ENCODE results near the gene STRN3.
"Not testable (repeated sequence)": the region's sequence is repeated elsewhere in the genome, so short reads cannot be mapped to it uniquely, and the experiment has no call there.

Gene STRN3

DNA sequence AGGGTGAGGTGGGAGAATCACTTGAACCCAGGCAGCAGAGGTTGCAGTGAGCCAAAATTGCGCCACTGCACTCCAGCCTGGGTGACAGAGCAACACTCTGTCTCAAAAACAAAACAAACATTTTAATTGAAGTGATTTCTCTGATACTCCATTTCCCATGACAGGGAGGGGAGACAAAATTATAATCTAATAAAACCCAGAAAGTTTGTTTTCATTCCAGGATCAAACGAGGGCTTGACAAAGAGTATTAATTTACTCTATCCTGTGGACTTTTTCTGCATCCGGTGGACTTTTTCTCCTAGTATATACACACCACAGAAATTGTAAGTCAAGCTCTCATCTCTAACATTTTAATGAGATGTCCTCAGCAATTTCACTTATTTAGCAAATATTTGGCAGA lies 15.2 kb downstream of the STRN3 start:
- TF ChIP-seq ZFP3 (CRISPR knock-in tag; IDR thresholded peaks at IDR 0.05) (no peak), ZNF565 (CRISPR knock-in tag; conservative IDR thresholded peaks at IDR 0.05; ENCODE audit: low read depth) (no peak), TCF4 (CRISPR knock-in tag; IDR thresholded peaks at IDR 0.05; ENCODE audit: borderline replicate concordance) (no peak), BACH2 (CRISPR knock-in tag; IDR thresholded peaks at IDR 0.05; ENCODE audit: borderline replicate concordance) (no peak), ISL1 (CRISPR knock-in tag; IDR thresholded peaks at IDR 0.05) (no peak), RARB (CRISPR knock-in tag; IDR thresholded peaks at IDR 0.05) (no peak)
- TF ChIP-seq, protein P1, sequence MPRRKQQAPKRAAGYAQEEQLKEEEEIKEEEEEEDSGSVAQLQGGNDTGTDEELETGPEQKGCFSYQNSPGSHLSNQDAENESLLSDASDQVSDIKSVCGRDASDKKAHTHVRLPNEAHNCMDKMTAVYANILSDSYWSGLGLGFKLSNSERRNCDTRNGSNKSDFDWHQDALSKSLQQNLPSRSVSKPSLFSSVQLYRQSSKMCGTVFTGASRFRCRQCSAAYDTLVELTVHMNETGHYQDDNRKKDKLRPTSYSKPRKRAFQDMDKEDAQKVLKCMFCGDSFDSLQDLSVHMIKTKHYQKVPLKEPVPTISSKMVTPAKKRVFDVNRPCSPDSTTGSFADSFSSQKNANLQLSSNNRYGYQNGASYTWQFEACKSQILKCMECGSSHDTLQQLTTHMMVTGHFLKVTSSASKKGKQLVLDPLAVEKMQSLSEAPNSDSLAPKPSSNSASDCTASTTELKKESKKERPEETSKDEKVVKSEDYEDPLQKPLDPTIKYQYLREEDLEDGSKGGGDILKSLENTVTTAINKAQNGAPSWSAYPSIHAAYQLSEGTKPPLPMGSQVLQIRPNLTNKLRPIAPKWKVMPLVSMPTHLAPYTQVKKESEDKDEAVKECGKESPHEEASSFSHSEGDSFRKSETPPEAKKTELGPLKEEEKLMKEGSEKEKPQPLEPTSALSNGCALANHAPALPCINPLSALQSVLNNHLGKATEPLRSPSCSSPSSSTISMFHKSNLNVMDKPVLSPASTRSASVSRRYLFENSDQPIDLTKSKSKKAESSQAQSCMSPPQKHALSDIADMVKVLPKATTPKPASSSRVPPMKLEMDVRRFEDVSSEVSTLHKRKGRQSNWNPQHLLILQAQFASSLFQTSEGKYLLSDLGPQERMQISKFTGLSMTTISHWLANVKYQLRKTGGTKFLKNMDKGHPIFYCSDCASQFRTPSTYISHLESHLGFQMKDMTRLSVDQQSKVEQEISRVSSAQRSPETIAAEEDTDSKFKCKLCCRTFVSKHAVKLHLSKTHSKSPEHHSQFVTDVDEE (CRISPR knock-in tag; IDR thresholded peaks at IDR 0.05): no peak
- TF ChIP-seq, protein P2, sequence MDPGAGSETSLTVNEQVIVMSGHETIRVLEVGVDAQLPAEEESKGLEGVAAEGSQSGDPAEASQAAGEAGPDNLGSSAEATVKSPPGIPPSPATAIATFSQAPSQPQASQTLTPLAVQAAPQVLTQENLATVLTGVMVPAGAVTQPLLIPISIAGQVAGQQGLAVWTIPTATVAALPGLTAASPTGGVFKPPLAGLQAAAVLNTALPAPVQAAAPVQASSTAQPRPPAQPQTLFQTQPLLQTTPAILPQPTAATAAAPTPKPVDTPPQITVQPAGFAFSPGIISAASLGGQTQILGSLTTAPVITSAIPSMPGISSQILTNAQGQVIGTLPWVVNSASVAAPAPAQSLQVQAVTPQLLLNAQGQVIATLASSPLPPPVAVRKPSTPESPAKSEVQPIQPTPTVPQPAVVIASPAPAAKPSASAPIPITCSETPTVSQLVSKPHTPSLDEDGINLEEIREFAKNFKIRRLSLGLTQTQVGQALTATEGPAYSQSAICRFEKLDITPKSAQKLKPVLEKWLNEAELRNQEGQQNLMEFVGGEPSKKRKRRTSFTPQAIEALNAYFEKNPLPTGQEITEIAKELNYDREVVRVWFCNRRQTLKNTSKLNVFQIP (CRISPR knock-in tag; IDR thresholded peaks at IDR 0.05; ENCODE audit: borderline replicate concordance, low read depth): no peak
- no peak for ATAC-seq

DNA sequence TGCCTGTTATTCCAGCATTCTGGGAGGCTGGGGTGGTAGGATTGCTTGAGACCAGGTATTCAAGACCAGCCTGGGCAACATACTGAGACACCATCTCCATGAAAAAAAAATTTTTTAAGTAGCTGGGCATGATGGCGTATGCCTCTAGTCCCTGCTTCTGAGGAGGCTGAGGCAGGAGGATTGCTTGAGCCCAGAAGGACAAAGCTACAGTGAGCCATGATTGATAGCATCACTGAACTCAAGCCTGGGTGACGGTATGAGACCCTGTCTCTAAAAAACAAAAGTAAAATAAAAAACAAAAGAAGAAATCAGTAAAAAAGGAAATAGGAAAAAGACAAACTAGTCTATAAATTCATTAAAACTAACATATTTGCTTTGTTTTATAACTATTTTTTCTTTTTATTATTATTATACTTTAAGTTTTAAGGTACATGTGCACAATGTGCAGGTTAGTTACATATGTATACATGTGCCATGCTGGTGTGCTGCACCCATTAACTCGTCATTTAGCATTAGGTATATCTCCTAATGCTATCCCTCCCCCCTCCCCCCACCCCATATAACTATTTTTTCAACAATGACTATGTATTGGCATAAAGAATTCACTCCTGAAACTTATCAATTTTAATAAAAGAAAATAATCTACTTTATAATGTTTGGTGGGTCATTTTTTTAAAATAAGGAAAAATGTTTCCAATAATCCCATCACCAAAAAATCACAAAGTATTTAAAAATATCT lies 16.2 kb downstream of the STRN3 start:
- TF ChIP-seq RARB (CRISPR knock-in tag; IDR thresholded peaks at IDR 0.05) (no peak), TOX (CRISPR knock-in tag; IDR thresholded peaks at IDR 0.05; ENCODE audit: borderline replicate concordance) (no peak), ZNF565 (CRISPR knock-in tag; conservative IDR thresholded peaks at IDR 0.05; ENCODE audit: low read depth) (no peak), ESRRG (CRISPR knock-in tag; IDR thresholded peaks at IDR 0.05) (no peak), GLIS3 (CRISPR knock-in tag; IDR thresholded peaks at IDR 0.05) (no peak)
- TF ChIP-seq, protein P3, sequence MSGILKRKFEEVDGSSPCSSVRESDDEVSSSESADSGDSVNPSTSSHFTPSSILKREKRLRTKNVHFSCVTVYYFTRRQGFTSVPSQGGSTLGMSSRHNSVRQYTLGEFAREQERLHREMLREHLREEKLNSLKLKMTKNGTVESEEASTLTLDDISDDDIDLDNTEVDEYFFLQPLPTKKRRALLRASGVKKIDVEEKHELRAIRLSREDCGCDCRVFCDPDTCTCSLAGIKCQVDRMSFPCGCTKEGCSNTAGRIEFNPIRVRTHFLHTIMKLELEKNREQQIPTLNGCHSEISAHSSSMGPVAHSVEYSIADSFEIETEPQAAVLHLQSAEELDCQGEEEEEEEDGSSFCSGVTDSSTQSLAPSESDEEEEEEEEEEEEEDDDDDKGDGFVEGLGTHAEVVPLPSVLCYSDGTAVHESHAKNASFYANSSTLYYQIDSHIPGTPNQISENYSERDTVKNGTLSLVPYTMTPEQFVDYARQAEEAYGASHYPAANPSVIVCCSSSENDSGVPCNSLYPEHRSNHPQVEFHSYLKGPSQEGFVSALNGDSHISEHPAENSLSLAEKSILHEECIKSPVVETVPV (CRISPR knock-in tag; IDR thresholded peaks at IDR 0.05): no peak
- TF ChIP-seq, protein P4, sequence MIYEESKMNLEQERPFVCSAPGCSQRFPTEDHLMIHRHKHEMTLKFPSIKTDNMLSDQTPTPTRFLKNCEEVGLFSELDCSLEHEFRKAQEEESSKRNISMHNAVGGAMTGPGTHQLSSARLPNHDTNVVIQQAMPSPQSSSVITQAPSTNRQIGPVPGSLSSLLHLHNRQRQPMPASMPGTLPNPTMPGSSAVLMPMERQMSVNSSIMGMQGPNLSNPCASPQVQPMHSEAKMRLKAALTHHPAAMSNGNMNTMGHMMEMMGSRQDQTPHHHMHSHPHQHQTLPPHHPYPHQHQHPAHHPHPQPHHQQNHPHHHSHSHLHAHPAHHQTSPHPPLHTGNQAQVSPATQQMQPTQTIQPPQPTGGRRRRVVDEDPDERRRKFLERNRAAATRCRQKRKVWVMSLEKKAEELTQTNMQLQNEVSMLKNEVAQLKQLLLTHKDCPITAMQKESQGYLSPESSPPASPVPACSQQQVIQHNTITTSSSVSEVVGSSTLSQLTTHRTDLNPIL (CRISPR knock-in tag; IDR thresholded peaks at IDR 0.05; ENCODE audit: low read depth): no peak
- ATAC-seq: no peak

DNA sequence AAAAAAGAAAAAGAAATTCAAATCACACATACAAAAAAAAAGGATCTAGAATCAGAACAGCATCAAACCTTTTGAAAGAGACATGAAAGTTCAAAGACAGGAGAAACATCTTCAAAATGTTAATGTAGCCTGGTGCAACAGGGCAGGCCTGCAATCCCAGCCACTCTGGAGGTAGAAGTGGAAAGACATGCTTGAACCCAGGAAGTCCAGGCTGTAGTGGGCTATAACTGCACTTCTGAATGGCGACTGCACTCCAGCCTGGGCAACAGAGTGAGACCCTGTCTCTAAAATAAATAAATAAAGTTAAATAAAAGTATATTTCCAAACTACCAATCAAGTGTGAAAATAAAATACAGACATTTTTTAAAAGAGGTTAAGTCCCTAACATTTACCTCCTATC lies 19.5 kb downstream of the STRN3 start:
- TF ChIP-seq TCF4 (CRISPR knock-in tag; IDR thresholded peaks at IDR 0.05; ENCODE audit: borderline replicate concordance): no peak
- TF ChIP-seq ZNF70 (CRISPR knock-in tag; IDR thresholded peaks at IDR 0.05): no peak
- TF ChIP-seq, protein P2 (CRISPR knock-in tag; IDR thresholded peaks at IDR 0.05; ENCODE audit: borderline replicate concordance, low read depth): no peak
- TF ChIP-seq ZFP30 (CRISPR knock-in tag; IDR thresholded peaks at IDR 0.05): no peak
- ATAC-seq: no peak

DNA sequence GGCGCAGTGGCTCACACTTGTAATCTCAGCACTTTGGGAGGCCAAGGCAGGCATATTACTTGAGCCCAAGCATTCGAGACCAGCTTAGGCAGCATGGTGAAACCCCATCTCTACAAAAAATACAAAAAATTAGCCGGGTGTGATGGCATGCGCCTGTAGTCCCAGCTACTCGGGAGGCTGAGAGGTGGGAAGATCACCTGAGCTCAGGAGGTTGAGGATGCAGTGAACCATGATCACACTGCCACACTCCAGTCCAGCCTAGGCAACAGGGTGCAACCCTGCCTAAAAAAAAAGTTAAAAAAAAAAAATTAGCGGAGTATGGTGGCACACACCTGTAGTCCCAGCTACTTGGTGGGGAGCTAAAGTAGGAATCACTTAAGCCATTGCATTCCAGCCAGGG lies 22.2 kb downstream of the STRN3 start:
- ATAC-seq: not testable (repeated sequence)

DNA sequence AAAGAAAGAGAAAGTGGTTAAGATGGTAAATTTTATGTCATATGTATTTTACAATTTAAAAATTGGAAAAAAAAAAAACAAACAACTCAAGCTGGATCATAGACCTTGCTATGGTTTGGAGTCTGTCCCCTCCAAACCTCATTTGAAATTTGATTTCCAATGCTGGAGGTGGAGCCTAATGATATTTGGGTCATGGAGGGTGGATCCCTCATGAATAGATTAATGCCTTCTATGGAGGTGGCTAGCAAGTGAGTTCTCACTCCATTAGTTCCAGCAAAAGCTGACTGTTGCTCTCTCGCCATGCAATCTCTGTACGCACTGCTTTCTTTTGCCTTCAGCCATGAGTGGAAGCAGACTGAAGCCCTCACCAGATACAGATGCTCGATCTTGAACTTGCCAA lies 22.9 kb downstream of the STRN3 start:
- ATAC-seq: no peak

More for the DNA sequence above, 22.9 kb downstream of the STRN3 start:
- TF ChIP-seq ISL1 (CRISPR knock-in tag; IDR thresholded peaks at IDR 0.05): no peak
- no peak for TF ChIP-seq OSR1 (CRISPR knock-in tag; IDR thresholded peaks at IDR 0.05)
- TF ChIP-seq ZFP3 (CRISPR knock-in tag; IDR thresholded peaks at IDR 0.05): no peak
- TF ChIP-seq TOX (CRISPR knock-in tag; IDR thresholded peaks at IDR 0.05; ENCODE audit: borderline replicate concordance): no peak
- no peak for TF ChIP-seq CSDC2 (CRISPR knock-in tag; IDR thresholded peaks at IDR 0.05)
- TF ChIP-seq ZNF8 (CRISPR knock-in tag; IDR thresholded peaks at IDR 0.05): no peak
- TF ChIP-seq ZFP30 (CRISPR knock-in tag; IDR thresholded peaks at IDR 0.05): no peak

All from SK-N-SH treated with all-trans-retinoic acid at 6 μM for 48 hours (cell line).